GM08714 (cell line): ENCODE measurements around the gene FOXJ3.

ENCODE experiments used
- H3K4me3 ChIP-seq: fragments of 200-500 bp; sonication (Bioruptor generic); 2 replicates; pipeline ENCODE4 v1.5.1; 2014; ENCODE audit warnings: mild to moderate bottlenecking, low read length, inconsistent platforms
- ZNF274 ChIP-seq: IDR thresholded peaks from 2 replicates; pipeline ENCODE4 v1.6.1; 2012; ENCODE audit warnings: mild to moderate bottlenecking, low read depth, low read length

Gene FOXJ3

GRCh38 chr1:42171679-42172266 lies 163.3 kb downstream of the FOXJ3 start:
- no peak for TF ChIP-seq ZNF274

GRCh38 chr1:42170779-42171621 lies 164.0 kb downstream of the FOXJ3 start:
- H3K4me3 ChIP-seq: no peak overlapping the region
- TF ChIP-seq ZNF274: no peak

More at GRCh38 chr1:42171679-42172266, 163.3 kb downstream of the FOXJ3 start:
- H3K4me3 ChIP-seq: no peak overlapping the region

- TF ChIP-seq ZNF274: no peak
- no peak overlapping the region for H3K4me3 ChIP-seq
Observed at GRCh38 chr1:42168763-42169162, 166.3 kb downstream of the FOXJ3 start.

GRCh38 chr1:42168391-42168670 lies 166.7 kb downstream of the FOXJ3 start:
- TF ChIP-seq ZNF274: no peak
- H3K4me3 ChIP-seq: no peak overlapping the region

- no peak for TF ChIP-seq ZNF274
Observed at GRCh38 chr1:42167611-42168390, 167.2 kb downstream of the FOXJ3 start.

GRCh38 chr1:42165511-42166210 lies 169.4 kb downstream of the FOXJ3 start:
- H3K4me3 ChIP-seq: no peak overlapping the region

More at GRCh38 chr1:42167611-42168390, 167.2 kb downstream of the FOXJ3 start:
- no peak overlapping the region for H3K4me3 ChIP-seq

GRCh38 chr1:42164551-42165420 lies 170.2 kb downstream of the FOXJ3 start, which contains the start of gene GUCA2A:
Gene GUCA2A (minus strand): TSS chr1:42164745. CDS start chr1:42164712, 33 bp downstream.
- no peak within 1 kb of the TSS for H3K4me3 ChIP-seq
- no peak for TF ChIP-seq ZNF274

More at GRCh38 chr1:42165511-42166210, 169.4 kb downstream of the FOXJ3 start:
- TF ChIP-seq ZNF274: no peak

GRCh38 chr1:42163536-42164503 lies 171.2 kb downstream of the FOXJ3 start:
- TF ChIP-seq ZNF274: no peak
- no peak overlapping the region for H3K4me3 ChIP-seq

- H3K4me3 ChIP-seq: no peak overlapping the region
- TF ChIP-seq ZNF274: no peak
Observed at GRCh38 chr1:42163114-42163513, 171.9 kb downstream of the FOXJ3 start.

GRCh38 chr1:42162181-42162580 lies 172.9 kb downstream of the FOXJ3 start:
- no peak overlapping the region for H3K4me3 ChIP-seq
- no peak for TF ChIP-seq ZNF274

- no peak overlapping the region for H3K4me3 ChIP-seq
- no peak for TF ChIP-seq ZNF274
Observed at GRCh38 chr1:42158189-42158588, 176.8 kb downstream of the FOXJ3 start.

- no peak for TF ChIP-seq ZNF274
- no peak overlapping the region for H3K4me3 ChIP-seq
Observed at GRCh38 chr1:42157667-42158066, 177.4 kb downstream of the FOXJ3 start.
